Dendritic cell treated with granulocyte-macrophage colony-stimulating factor and Interleukin-4, amounts not matched to agents 40 ng/mL and 50 ng/mL, for 4 days (primary cell): ENCODE results near the gene SEMA3F.

ENCODE experiments used
- H3K27ac Mint-ChIP-seq: one replicate; pipeline ENCODE4 v1.8.0; 2022; ENCODE audit warnings: mild to moderate bottlenecking, mixed read lengths
- H3K27me3 Mint-ChIP-seq: one replicate; pipeline ENCODE4 v1.8.0; 2022; ENCODE audit warnings: mild to moderate bottlenecking, mixed read lengths
- H3K36me3 Mint-ChIP-seq: one replicate; pipeline ENCODE4 v1.8.0; 2022; ENCODE audit warnings: low read depth, mixed read lengths
- H3K4me1 Mint-ChIP-seq: one replicate; pipeline ENCODE4 v1.8.0; 2022; ENCODE audit warnings: low read depth, mixed read lengths
- H3K4me3 Mint-ChIP-seq: one replicate; pipeline ENCODE4 v1.8.0; 2022; ENCODE audit warnings: mild to moderate bottlenecking, moderate library complexity, mixed read lengths
- H3K9me3 Mint-ChIP-seq: one replicate; pipeline ENCODE4 v1.8.0; 2022; ENCODE audit warnings: mixed read lengths
- intact Hi-C: fragments of 100-400 bp; cut with micrococcal nuclease; formaldehyde crosslinking; loops from one replicate; pipeline ENCODE4 v1.15.0; 2022

SEMA3F gene

GRCh38 chr3:50177346-50177745 lies 22.2 kb downstream of the SEMA3F start:
- Mint-ChIP-seq H3K4me3 (no peak overlapping the region), H3K9me3 (no peaks in the 10 kb centered on the region), H3K27ac (no peak overlapping the region), H3K36me3 (no peaks in the 10 kb centered on the region), H3K27me3 (peaks cover 1% of the 10 kb centered on the region), H3K4me1 (peaks cover 9% of the 10 kb centered on the region)
- intact Hi-C loops = no loop called here

DNA sequence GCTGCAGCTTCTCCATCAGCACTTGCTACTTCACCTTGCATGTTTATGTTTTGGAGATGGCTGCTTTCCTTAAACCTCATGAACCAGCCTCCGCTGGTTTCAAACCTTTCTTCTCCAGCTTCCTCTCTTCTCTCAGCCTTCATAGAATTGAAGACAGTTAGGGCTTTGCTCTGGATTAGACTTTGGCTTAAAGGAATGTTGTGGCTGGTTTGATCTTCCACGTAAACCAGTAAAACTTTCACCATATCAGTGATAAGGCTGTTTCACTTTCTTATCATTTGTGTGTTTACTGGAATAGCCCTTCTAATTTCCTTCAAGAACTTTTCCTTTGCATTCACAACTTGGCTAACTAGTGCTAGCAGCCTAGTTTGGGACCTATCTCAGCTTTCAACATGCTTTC lies 24.6 kb downstream of the SEMA3F start:
- intact Hi-C loops = no loop called here

DNA sequence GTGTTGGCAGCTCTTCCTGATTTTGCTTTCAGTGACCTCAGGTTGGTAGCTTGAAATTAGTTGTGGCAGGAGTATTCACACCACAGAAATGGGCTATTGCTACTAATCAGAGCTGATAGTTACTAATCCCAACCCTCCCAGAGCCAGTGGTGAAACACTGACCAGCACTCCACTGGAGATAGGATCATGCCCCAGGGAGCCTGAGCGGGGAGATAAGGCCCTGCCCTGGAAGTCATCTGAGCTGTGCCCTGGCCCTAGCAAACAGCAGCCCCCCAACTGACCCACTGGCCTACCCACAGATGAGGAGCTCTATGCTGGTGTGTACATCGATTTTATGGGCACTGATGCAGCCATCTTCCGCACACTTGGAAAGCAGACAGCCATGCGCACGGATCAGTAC lies 26.9 kb downstream of the SEMA3F start:
- Mint-ChIP-seq H3K27ac (no peak overlapping the region), H3K4me1 (no peaks in the 10 kb centered on the region), H3K9me3 (no peaks in the 10 kb centered on the region), H3K27me3 (peaks cover 1% of the 10 kb centered on the region), H3K36me3 (no peaks in the 10 kb centered on the region), H3K4me3 (no peak overlapping the region)
- intact Hi-C loops = no loop called here

More for the DNA sequence above, 24.6 kb downstream of the SEMA3F start:
- Mint-ChIP-seq H3K27ac (no peak overlapping the region), H3K36me3 (no peaks in the 10 kb centered on the region), H3K4me1 (no peaks in the 10 kb centered on the region), H3K9me3 (no peaks in the 10 kb centered on the region), H3K27me3 (peaks cover 1% of the 10 kb centered on the region), H3K4me3 (no peak overlapping the region)

- H3K27ac Mint-ChIP-seq = no peak overlapping the region
- no peaks in the 10 kb centered on the region for H3K4me1 Mint-ChIP-seq
- no peaks in the 10 kb centered on the region for H3K9me3 Mint-ChIP-seq
- no peak overlapping the region for H3K4me3 Mint-ChIP-seq
- intact Hi-C loops = no loop called here
- H3K36me3 Mint-ChIP-seq = no peaks in the 10 kb centered on the region
- H3K27me3 Mint-ChIP-seq = peaks cover 1% of the 10 kb centered on the region
Observed at GRCh38 chr3:50182533-50183099, 27.5 kb downstream of the SEMA3F start.

- Mint-ChIP-seq H3K4me3 (no peak overlapping the region), H3K27ac (no peak overlapping the region), H3K4me1 (no peaks in the 10 kb centered on the region), H3K9me3 (no peaks in the 10 kb centered on the region), H3K36me3 (no peaks in the 10 kb centered on the region), H3K27me3 (peaks cover 1% of the 10 kb centered on the region)
- intact Hi-C loops = no loop called here
Observed at GRCh38 chr3:50183755-50184154, 28.6 kb downstream of the SEMA3F start.

DNA sequence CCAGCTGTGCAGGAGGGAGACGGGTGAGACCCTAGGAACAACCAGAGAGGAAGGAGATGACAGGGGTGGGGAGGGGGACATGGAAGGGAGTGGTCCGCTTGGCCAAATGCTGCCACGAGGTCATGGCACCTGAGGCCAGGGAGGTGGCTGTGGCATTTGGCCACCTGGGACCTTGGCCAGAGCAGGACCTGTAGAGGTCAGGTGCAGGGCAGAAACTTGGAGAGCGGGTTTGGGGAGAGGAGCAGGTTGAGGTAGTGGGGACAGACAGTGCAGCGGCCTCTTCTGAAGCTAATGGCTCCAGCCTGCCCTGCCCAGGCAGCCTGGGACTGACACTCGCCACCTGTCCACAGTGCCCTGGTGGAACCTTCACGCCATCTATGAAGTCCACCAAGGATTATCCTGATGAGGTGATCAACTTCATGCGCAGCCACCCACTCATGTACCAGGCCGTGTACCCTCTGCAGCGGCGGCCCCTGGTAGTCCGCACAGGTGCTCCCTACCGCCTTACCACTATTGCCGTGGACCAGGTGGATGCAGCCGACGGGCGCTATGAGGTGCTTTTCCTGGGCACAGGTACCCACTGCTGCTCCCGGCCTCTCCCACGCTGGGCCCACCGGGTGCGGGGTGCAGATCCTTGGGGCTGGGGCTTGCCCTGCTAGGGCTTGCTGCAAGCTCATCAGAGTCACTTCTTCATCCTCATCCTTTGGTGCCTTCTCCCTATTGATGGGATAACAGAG lies 29.3 kb downstream of the SEMA3F start:
- no peak overlapping the region for H3K4me3 Mint-ChIP-seq
- intact Hi-C loops = no loop called here
- H3K27ac Mint-ChIP-seq = no peak overlapping the region
- H3K27me3 Mint-ChIP-seq = peaks cover 3% of the 10 kb centered on the region
- H3K4me1 Mint-ChIP-seq = no peaks in the 10 kb centered on the region
- H3K36me3 Mint-ChIP-seq = no peaks in the 10 kb centered on the region
- H3K9me3 Mint-ChIP-seq = no peaks in the 10 kb centered on the region

DNA sequence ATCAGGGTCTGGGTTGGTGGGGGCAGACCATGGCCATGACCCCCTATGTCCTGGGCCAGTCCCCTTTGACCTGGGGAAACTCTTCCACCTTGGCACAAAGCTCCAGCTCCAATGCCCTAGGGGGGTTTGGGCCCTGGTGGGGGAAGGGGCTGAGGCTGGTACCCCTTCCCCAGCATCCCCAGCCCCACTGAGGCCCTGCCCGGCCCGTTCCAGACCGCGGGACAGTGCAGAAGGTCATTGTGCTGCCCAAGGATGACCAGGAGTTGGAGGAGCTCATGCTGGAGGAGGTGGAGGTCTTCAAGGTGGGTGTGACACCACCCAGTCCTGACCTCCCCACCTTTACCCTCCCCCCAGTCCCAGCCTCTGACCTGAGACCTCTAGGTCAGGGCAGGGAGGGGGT lies 30.1 kb downstream of the SEMA3F start:
- no peaks in the 10 kb centered on the region for H3K9me3 Mint-ChIP-seq

DNA sequence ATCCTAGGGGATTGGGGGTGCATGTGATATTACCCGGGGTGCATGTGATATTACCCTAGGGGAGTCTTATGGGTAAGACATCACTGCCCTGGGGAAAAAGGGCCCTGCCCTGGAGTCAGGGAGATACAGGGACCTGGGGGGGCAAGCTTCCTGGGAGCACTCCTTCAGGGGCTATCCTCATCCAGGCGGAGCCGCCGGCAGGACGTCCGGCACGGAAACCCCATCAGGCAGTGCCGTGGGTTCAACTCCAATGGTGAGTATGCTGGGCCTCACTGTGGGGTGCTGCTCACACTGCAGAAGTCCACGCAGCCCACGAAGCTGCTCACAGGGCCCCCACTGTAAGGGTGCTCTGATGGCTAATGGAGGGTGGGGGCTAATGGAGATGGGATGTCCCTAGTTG lies 31.0 kb downstream of the SEMA3F start:
- H3K9me3 Mint-ChIP-seq = no peaks in the 10 kb centered on the region
- intact Hi-C loops = no loop called here
- no peak overlapping the region for H3K4me3 Mint-ChIP-seq
- peaks cover 2% of the 10 kb centered on the region for H3K27me3 Mint-ChIP-seq
- H3K36me3 Mint-ChIP-seq = no peaks in the 10 kb centered on the region
- H3K4me1 Mint-ChIP-seq = peaks cover 11% of the 10 kb centered on the region
- H3K27ac Mint-ChIP-seq = no peak overlapping the region

More for the DNA sequence above, 30.1 kb downstream of the SEMA3F start:
- Mint-ChIP-seq H3K4me3 (no peak overlapping the region), H3K27me3 (peaks cover 2% of the 10 kb centered on the region), H3K27ac (no peak overlapping the region), H3K36me3 (no peaks in the 10 kb centered on the region), H3K4me1 (peaks cover 2% of the 10 kb centered on the region)
- intact Hi-C loops = no loop called here

- peaks cover 3% of the 10 kb centered on the region for H3K27me3 Mint-ChIP-seq
- no peaks in the 10 kb centered on the region for H3K9me3 Mint-ChIP-seq
- H3K4me3 Mint-ChIP-seq = no peak overlapping the region
- intact Hi-C loops = no loop called here
- H3K27ac Mint-ChIP-seq = no peak overlapping the region
- H3K4me1 Mint-ChIP-seq = peaks cover 16% of the 10 kb centered on the region
- H3K36me3 Mint-ChIP-seq = no peaks in the 10 kb centered on the region
Observed at GRCh38 chr3:50187750-50188149, 32.6 kb downstream of the SEMA3F start.

GRCh38 chr3:50189274-50189673 lies 34.1 kb downstream of the SEMA3F start:
- Mint-ChIP-seq H3K4me1 (peaks cover 16% of the 10 kb centered on the region), H3K27ac (no peak overlapping the region), H3K27me3 (peaks cover 17% of the 10 kb centered on the region), H3K36me3 (no peaks in the 10 kb centered on the region), H3K4me3 (no peak overlapping the region), H3K9me3 (no peaks in the 10 kb centered on the region)
- intact Hi-C loops = loop anchor here (1.0 kb wide), 1 partner anchor 68 kb away; no protein-coding TSS in a partner anchor

DNA sequence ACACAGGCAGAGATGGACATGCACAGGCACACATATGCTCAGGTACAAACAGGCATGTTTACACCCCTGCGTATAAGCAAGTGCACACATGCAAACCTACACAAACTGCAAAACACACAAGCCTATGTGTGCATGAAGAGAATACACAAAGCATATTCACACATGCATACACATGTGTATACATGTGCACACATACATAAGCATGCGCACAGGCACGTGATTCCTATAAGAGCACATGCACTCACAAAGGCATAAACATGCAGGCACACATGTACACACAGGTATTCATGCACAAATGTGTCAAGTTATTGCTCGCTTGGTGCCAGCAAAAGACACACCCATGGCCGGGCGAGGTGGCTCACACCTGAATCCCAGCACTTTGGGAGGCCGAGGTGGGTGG lies 34.9 kb downstream of the SEMA3F start:
- no peak overlapping the region for H3K4me3 Mint-ChIP-seq

GRCh38 chr3:50190936-50191660 lies 36.0 kb downstream of the SEMA3F start, which contains the start of gene GNAT1:
Gene GNAT1, plus strand, starts transcription at chr3:50191610. Its CDS starts 116 bp downstream, at chr3:50191726.
- H3K4me3 Mint-ChIP-seq = no peak within 1 kb of the TSS
- H3K4me1 Mint-ChIP-seq = peaks cover 22% of the 10 kb centered on the region
- intact Hi-C loops = no loop called here
- no peaks in the 10 kb centered on the region for H3K9me3 Mint-ChIP-seq
- H3K36me3 Mint-ChIP-seq = no peaks in the 10 kb centered on the region
- no peak within 1 kb of the TSS for H3K27ac Mint-ChIP-seq
- peaks cover 34% of the 10 kb centered on the region for H3K27me3 Mint-ChIP-seq

More for the DNA sequence above, 34.9 kb downstream of the SEMA3F start:
- H3K27me3 Mint-ChIP-seq = peaks cover 24% of the 10 kb centered on the region
- no peaks in the 10 kb centered on the region for H3K9me3 Mint-ChIP-seq
- intact Hi-C loops = loop anchor here (1.0 kb wide), 1 partner anchor 69 kb away; no protein-coding TSS in a partner anchor
- H3K4me1 Mint-ChIP-seq = peaks cover 22% of the 10 kb centered on the region
- H3K27ac Mint-ChIP-seq = no peak overlapping the region
- no peaks in the 10 kb centered on the region for H3K36me3 Mint-ChIP-seq

DNA sequence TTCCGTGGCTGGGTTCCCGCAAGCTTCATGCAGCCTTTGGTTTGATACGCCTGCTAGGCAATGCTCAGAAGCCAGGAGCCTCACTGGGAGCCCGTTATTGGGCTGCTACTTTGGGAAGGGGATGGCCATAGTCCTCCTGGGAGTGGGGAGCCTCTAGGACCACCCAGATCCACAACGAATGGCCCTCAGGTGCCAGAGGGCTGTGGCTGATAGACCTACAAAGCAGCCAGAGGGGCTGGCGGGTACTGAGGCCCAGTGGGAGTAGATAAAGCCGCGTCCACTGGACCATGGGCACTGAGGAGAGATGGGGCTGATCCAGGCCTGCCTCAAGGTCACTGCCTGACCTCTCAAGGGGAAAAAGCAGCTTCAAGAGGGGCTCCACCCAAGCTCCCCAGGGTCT lies 37.0 kb downstream of the SEMA3F start:
- H3K27me3 Mint-ChIP-seq = peaks cover 41% of the 10 kb centered on the region

GRCh38 chr3:50192689-50193141 lies 37.6 kb downstream of the SEMA3F start:
- intact Hi-C loops = loop anchor here (1.0 kb wide), 2 partner anchors 34 to 81 kb away; no protein-coding TSS in a partner anchor
- Mint-ChIP-seq H3K27me3 (peaks cover 46% of the 10 kb centered on the region), H3K4me3 (no peak overlapping the region), H3K27ac (no peak overlapping the region), H3K4me1 (peaks cover 22% of the 10 kb centered on the region), H3K36me3 (no peaks in the 10 kb centered on the region), H3K9me3 (no peaks in the 10 kb centered on the region)

More for the DNA sequence above, 37.0 kb downstream of the SEMA3F start:
- H3K36me3 Mint-ChIP-seq = no peaks in the 10 kb centered on the region
- intact Hi-C loops = loop anchor here (1.0 kb wide), 2 partner anchors 34 to 81 kb away; no protein-coding TSS in a partner anchor
- no peak overlapping the region for H3K27ac Mint-ChIP-seq
- H3K4me1 Mint-ChIP-seq = peaks cover 22% of the 10 kb centered on the region
- H3K4me3 Mint-ChIP-seq = no peak overlapping the region
- H3K9me3 Mint-ChIP-seq = no peaks in the 10 kb centered on the region
